AG09309 (cell line): ENCODE measurements around the gene ANKZF1.

Source experiments
- DNase-seq: peaks from one replicate; pipeline ENCODE4 v3.0.0-alpha.2; 2010; ENCODE audit warnings: low read depth
- H3K4me3 ChIP-seq: 2 replicates; pipeline ENCODE4 v1.5.1; 2011; ENCODE audit warnings: mild to moderate bottlenecking, low read depth, low read length, moderate library complexity; ENCODE audit not compliant: control insufficient read depth
- TF ChIP-seq, protein P1 (sequence below): IDR thresholded peaks from 2 replicates; pipeline ENCODE4 v1.5.1; 2011; ENCODE audit warnings: mild to moderate bottlenecking, low read depth, low read length, inconsistent platforms; ENCODE audit not compliant: insufficient read depth, control insufficient read depth; ENCODE audit errors: missing control alignments

The ANKZF1 gene

GRCh38 chr2:219215871-219216534, 13.6 kb upstream of the ANKZF1 start:
- no peak overlapping the region for H3K4me3 ChIP-seq
- no peak for DNase-seq
- TF ChIP-seq, protein P1, sequence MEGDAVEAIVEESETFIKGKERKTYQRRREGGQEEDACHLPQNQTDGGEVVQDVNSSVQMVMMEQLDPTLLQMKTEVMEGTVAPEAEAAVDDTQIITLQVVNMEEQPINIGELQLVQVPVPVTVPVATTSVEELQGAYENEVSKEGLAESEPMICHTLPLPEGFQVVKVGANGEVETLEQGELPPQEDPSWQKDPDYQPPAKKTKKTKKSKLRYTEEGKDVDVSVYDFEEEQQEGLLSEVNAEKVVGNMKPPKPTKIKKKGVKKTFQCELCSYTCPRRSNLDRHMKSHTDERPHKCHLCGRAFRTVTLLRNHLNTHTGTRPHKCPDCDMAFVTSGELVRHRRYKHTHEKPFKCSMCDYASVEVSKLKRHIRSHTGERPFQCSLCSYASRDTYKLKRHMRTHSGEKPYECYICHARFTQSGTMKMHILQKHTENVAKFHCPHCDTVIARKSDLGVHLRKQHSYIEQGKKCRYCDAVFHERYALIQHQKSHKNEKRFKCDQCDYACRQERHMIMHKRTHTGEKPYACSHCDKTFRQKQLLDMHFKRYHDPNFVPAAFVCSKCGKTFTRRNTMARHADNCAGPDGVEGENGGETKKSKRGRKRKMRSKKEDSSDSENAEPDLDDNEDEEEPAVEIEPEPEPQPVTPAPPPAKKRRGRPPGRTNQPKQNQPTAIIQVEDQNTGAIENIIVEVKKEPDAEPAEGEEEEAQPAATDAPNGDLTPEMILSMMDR, result no peak

DNA sequence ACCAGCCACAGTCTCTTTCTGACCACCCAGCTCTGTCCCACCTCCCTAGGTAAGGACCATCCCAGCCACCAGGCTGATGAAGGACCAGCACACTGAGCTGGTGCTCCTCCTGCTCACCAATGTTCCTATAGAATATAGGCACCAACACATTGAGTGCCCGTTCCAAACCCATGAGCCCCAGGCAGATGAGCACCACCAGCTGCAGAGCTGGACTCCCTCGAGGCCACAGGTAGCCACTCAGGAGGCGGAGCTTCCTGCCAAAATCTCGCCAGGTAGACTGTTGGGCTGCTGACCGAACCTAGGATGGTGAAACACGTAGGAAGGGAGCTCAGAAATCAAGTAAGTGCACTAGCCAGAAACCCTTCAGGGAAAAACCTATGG, 13.1 kb upstream of the ANKZF1 start:
- H3K4me3 ChIP-seq, result no peak overlapping the region
- TF ChIP-seq, protein P1, result no peak
- DNase-seq, result no peak

DNA sequence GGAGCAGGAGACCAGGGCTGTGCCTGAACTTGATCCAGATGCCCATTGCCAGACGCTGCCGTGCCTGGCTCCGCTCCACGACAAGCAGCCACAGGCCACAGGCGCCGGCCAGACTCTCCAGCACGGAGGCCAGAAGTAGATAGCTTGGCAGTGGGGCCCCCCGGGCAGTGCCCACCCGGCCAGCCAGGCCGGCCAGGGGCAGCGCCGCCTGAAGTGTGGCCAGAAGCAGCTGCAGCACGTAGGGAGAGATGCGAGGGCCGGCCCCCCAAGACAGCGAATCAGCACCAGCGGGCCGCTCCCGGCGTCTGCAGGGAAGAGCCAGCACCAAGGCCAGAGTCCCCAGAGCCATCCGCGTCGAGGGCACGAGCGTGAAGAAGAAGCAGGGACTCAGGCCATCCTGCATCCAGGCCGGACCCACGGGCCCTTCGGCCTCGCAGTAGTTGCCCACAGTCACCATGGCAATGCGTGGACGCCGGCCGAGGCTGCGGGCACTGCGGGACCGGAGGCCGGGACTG, 11.3 kb upstream of the ANKZF1 start:
- no peak for DNase-seq
- peak overlapping the region; percentile 53 for H3K4me3 ChIP-seq
- TF ChIP-seq, protein P1, result no peak

DNA sequence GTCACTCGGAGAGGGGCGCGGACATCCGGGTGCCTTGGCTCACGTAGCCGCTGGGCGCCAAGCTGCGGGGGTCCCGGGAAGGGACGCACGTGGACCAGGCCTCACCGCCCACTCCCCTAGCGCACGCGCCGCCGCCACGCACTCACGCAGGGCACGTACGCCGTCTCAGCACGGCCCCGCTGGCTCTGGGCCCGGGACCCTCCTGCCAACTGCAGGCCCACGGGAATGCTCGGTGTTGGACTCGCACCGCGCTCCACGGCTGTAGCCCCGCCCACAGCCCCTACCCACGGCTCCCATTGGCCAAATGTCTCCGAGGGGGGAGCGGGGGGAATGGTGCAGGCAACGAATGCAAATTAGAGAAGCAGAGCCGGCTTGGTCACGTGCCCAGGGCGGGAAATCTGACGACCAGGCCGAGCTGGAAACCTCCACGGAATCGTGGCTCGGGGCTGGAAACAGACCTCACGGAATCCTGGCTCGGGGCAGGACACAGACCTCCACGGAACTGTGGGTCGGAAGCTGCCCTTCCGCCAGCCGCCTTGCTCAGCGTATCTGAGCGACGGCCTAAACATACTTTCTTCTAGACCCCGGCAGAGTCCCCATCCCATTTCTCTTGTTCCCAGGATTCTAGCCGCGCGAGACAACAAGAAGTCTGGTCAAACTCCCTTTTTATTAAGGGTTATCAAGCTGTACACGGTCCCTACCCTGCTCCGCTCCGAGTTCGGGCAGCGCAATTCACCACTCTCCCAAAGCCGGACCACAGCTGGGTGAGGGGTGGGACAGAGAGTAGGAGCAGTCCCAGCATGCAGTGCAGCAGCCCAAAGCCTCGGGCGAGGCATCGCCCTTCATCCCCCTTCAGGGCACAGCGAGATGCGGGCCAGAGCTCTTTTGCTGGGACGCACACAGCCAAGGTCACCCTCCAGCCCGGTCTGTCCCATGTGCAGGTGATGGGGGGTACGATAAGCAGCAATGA, 10.6 kb upstream of the ANKZF1 start, which contains the start of gene ABCB6:
Gene ABCB6 (minus strand): TSS at position 227 of the 970 bp plus-strand sequence. CDS start 285 bp downstream, outside the sequence.
- DNase-seq, result peak; percentile 69
- TF ChIP-seq, protein P1, result no peak
- peak within 1 kb of the TSS; percentile 53 for H3K4me3 ChIP-seq

DNA sequence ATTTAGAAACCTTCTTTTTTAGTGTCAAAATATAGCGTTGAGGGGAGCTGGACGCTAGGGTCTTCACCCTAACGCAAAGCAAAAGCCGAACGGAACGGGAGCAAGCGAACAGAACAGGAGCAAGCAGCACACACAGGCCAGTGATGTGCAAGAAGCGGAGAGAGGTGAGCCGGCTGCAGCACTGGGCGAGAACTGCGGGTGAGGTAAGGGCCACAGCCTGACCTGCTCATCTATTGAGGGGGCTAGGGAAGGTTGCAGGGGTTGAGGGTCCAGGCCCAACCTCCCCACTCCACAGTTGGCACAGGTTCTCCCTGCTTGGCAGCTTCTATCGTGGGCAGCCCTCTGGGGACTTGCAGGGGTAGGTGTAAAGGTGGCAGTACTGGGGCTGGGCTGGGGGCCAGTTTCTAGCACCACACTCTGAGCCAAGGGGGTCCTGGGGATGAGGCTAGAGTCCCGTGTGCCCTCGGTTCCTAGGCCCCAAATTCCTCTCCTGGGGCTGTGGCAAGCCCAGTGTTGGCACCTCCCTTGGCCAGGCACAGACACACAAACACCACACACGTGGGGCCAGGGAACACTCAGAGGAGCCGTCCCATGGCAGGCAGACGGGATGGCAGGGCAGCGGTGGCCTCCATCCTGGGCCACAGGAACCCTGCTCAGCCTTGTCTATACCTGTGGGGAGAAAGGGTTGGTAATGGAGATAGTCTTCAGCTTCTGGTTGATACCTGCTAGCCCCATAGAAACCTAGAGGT, 9.6 kb upstream of the ANKZF1 start:
- TF ChIP-seq, protein P1, result no peak
- no peak for DNase-seq
- H3K4me3 ChIP-seq, result no peak overlapping the region
